Ectodermal cell (in vitro differentiated cells): ENCODE results near the gene PREB. TPM values are rescaled to one million over a fixed set of nuclear protein-coding genes. Genes with fewer than 3 reads are reported as not detected.
"Not testable (repeated sequence)": the region's sequence is repeated elsewhere in the genome, so short reads cannot be mapped to it uniquely, and the experiment has no call there.

Source experiments
- H3K27ac ChIP-seq: 2 replicates; pipeline ENCODE4 v1.7.0; 2013; ENCODE audit warnings: mild to moderate bottlenecking, low read depth, low read length; ENCODE audit not compliant: insufficient read depth, poor library complexity, severe bottlenecking
- H3K27me3 ChIP-seq: 2 replicates; pipeline ENCODE4 v1.7.0; 2013; ENCODE audit warnings: mild to moderate bottlenecking, low read length; ENCODE audit not compliant: insufficient read depth, control insufficient read depth, poor library complexity, severe bottlenecking
- H3K36me3 ChIP-seq: one replicate; pipeline ENCODE4 v1.7.0; 2013; ENCODE audit warnings: low read length; ENCODE audit not compliant: control insufficient read depth, insufficient read depth
- H3K4me1 ChIP-seq: one replicate; pipeline ENCODE4 v1.7.0; 2013; ENCODE audit warnings: low read length; ENCODE audit not compliant: control insufficient read depth, insufficient read depth
- H3K4me3 ChIP-seq: 2 replicates; pipeline ENCODE4 v1.7.0; 2013; ENCODE audit warnings: low read depth, low read length, control low read depth; ENCODE audit not compliant: insufficient read depth
- H3K9me3 ChIP-seq: 2 replicates; pipeline ENCODE4 v1.7.0; 2013; ENCODE audit warnings: mild to moderate bottlenecking, low read length, moderate library complexity; ENCODE audit not compliant: control insufficient read depth
- WGBS, 2 experiments: methylation state at CpG; one replicate each; pipeline ENCODE4 v1.1.7; 2013; ENCODE audit warnings: missing lambda C conversion rate in 2 of 2; 5-methylcytosine and 5-hydroxymethylcytosine counted together
- polyA plus RNA-seq, 4 experiments: library from polyadenylated mRNA; stranded (reverse); fragments of 50-300 nt; gene quantifications; one replicate each; pipeline ENCODE4 v1.2.3, GENCODE V29; 2013

The PREB gene
- polyA plus RNA-seq (2013, experiment 1 of 4): 39.0 TPM
- 32.9 TPM for polyA plus RNA-seq (2013, experiment 2 of 4)
- 30.3 TPM for polyA plus RNA-seq (2013, experiment 3 of 4)
- polyA plus RNA-seq (2013, experiment 4 of 4): 40.2 TPM

- Histone ChIP-seq H3K4me1 (peaks cover 6% of the 10 kb centered on the region), H3K27me3 (no peaks in the 10 kb centered on the region), H3K4me3 (peak within 1 kb of the TSS; percentile 99), H3K36me3 (peaks cover 12% of the 10 kb centered on the region), H3K9me3 (no peaks in the 10 kb centered on the region), H3K27ac (peak within 1 kb of the TSS; percentile 36)
- 0% methylated on average over 86 of the region's 86 CpGs for WGBS, 2 experiments
These were observed at the start of gene PREB for GRCh38 chr2:27133905-27134780. Gene PREB (minus strand): TSS chr2:27134636. CDS start chr2:27134421, 215 bp downstream.

GRCh38 chr2:27184115-27184514 is 49.7 kb upstream of the PREB start:
- H3K9me3 ChIP-seq: no peaks in the 10 kb centered on the region
- 88 to 92% methylated on average over 4 of the region's 4 CpGs for WGBS, 2 experiments
- no peak overlapping the region for H3K4me3 ChIP-seq
- no peaks in the 10 kb centered on the region for H3K36me3 ChIP-seq
- H3K4me1 ChIP-seq: no peaks in the 10 kb centered on the region
- H3K27ac ChIP-seq: no peak overlapping the region
- H3K27me3 ChIP-seq: no peaks in the 10 kb centered on the region

- H3K4me1 ChIP-seq: no peaks in the 10 kb centered on the region
- 65 to 70% methylated on average over 4 of the region's 4 CpGs for WGBS, 2 experiments
- no peak overlapping the region for H3K4me3 ChIP-seq
- no peaks in the 10 kb centered on the region for H3K36me3 ChIP-seq
- H3K9me3 ChIP-seq: no peaks in the 10 kb centered on the region
- H3K27ac ChIP-seq: no peak overlapping the region
- no peaks in the 10 kb centered on the region for H3K27me3 ChIP-seq
These were observed 47.9 kb upstream of the PREB start for GRCh38 chr2:27182346-27182745.

- Histone ChIP-seq H3K27ac (no peak overlapping the region), H3K9me3 (no peaks in the 10 kb centered on the region), H3K36me3 (no peaks in the 10 kb centered on the region), H3K4me1 (no peaks in the 10 kb centered on the region), H3K4me3 (no peak overlapping the region), H3K27me3 (no peaks in the 10 kb centered on the region)
- WGBS, 2 experiments: 61 to 91% methylated on average over 2 to 3 of the region's 3 CpGs
These were observed 45.0 kb upstream of the PREB start for GRCh38 chr2:27179344-27180000.

- Histone ChIP-seq H3K9me3 (no peaks in the 10 kb centered on the region), H3K4me3 (no peak overlapping the region), H3K27ac (no peak overlapping the region), H3K27me3 (no peaks in the 10 kb centered on the region), H3K36me3 (no peaks in the 10 kb centered on the region), H3K4me1 (no peaks in the 10 kb centered on the region)
- WGBS, 2 experiments: 87 to 91% methylated on average over 1 to 2 of the region's 3 CpGs
These were observed 44.0 kb upstream of the PREB start for GRCh38 chr2:27178469-27178868.

- WGBS, 2 experiments: 90 to 95% methylated on average over 15 of the region's 15 CpGs
- Histone ChIP-seq H3K4me1 (no peaks in the 10 kb centered on the region), H3K36me3 (no peaks in the 10 kb centered on the region), H3K27ac (no peak overlapping the region), H3K27me3 (no peaks in the 10 kb centered on the region), H3K4me3 (no peak overlapping the region), H3K9me3 (no peaks in the 10 kb centered on the region)
These were observed 43.3 kb upstream of the PREB start for GRCh38 chr2:27177441-27178351.

GRCh38 chr2:27175781-27176180 is 41.3 kb upstream of the PREB start:
- not testable (repeated sequence) for H3K4me3 ChIP-seq, H3K27me3 ChIP-seq, H3K4me1 ChIP-seq, H3K27ac ChIP-seq, H3K9me3 ChIP-seq, H3K36me3 ChIP-seq
- WGBS, 2 experiments: 86 to 94% methylated on average over 4 of the region's 4 CpGs

- whole genome bisulfite sequencing, 2 experiments: 78 to 83% methylated on average over 7 to 8 of the region's 8 CpGs
- H3K4me1 ChIP-seq: no peaks in the 10 kb centered on the region
These were observed 40.9 kb upstream of the PREB start for GRCh38 chr2:27175330-27175729.

GRCh38 chr2:27174638-27175037 is 40.2 kb upstream of the PREB start:
- H3K36me3 ChIP-seq: no peaks in the 10 kb centered on the region
- H3K27me3 ChIP-seq: peaks cover 12% of the 10 kb centered on the region
- no peak overlapping the region for H3K27ac ChIP-seq
- H3K9me3 ChIP-seq: no peaks in the 10 kb centered on the region
- H3K4me3 ChIP-seq: no peak overlapping the region
- H3K4me1 ChIP-seq: no peaks in the 10 kb centered on the region
- WGBS, 2 experiments: 74 to 77% methylated on average over 6 of the region's 6 CpGs

More at GRCh38 chr2:27175330-27175729, 40.9 kb upstream of the PREB start:
- peaks cover 8% of the 10 kb centered on the region for H3K27me3 ChIP-seq
- H3K36me3 ChIP-seq: no peaks in the 10 kb centered on the region
- no peak overlapping the region for H3K27ac ChIP-seq
- H3K9me3 ChIP-seq: no peaks in the 10 kb centered on the region
- H3K4me3 ChIP-seq: no peak overlapping the region
